ENCODE measurements around the gene MSX2.

Gene MSX2

DNA sequence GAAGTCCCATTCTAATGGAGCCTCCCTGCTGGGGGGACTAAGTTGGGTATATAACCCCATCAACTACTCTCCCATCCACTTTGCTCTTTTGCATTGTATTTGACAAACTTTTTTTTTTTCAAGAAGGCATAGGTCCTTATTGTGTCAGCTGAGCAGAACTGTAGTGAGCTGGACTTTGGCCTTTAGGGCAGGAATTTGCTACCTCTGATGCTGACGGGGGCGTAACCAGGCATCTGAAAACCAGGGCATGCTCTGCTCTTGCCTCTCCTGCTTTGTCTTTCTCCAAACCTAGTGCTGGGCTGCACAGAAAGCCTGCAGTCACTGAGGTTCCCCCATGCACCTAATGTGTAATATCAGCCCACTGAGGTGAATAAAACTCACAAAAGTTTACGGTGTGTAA lies 49.0 kb downstream of the MSX2 start:
- TF ChIP-seq, protein P1, sequence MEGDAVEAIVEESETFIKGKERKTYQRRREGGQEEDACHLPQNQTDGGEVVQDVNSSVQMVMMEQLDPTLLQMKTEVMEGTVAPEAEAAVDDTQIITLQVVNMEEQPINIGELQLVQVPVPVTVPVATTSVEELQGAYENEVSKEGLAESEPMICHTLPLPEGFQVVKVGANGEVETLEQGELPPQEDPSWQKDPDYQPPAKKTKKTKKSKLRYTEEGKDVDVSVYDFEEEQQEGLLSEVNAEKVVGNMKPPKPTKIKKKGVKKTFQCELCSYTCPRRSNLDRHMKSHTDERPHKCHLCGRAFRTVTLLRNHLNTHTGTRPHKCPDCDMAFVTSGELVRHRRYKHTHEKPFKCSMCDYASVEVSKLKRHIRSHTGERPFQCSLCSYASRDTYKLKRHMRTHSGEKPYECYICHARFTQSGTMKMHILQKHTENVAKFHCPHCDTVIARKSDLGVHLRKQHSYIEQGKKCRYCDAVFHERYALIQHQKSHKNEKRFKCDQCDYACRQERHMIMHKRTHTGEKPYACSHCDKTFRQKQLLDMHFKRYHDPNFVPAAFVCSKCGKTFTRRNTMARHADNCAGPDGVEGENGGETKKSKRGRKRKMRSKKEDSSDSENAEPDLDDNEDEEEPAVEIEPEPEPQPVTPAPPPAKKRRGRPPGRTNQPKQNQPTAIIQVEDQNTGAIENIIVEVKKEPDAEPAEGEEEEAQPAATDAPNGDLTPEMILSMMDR (IDR thresholded peaks at IDR 0.05): no peak

DNA sequence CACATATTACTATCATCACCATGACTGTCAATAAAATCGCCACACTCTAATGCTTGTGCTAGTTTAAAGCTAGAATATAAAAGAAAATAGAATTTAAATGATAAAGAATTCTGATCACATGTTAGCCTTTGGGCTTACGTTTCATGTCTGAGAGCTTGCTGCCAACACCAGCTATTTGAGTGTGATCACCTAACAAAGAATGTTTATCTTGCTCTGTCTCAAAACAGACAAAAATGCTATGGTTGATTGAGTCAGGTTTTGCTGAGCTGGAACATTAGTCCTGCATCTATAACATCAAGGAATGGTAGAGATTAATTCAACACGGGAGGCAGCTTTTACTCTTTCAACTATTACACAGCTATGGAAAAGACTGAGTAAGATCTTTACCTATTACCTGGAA lies 50.7 kb downstream of the MSX2 start:
- TF ChIP-seq, protein P1 (IDR thresholded peaks at IDR 0.05): no peak

DNA sequence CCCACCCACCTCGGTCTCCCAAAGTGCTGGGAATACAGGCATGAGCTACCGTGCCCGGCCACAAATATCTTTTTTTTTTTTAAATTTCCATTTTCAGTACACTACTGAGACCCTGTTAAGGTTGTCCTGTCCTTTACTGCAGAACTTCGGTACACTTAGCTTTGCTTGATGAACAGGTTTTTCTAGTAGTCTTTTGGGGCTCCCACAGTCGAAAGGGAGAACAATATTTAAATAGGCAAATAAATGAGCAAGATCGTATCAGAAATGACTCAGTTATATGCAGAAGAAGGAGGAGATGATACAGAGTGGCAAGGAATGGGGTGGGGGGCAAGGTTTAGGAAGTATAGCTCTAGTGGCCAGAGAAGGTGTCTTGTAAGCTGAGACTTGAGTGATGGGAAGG lies 52.7 kb downstream of the MSX2 start:
- TF ChIP-seq, protein P1 (IDR thresholded peaks at IDR 0.05): no peak

DNA sequence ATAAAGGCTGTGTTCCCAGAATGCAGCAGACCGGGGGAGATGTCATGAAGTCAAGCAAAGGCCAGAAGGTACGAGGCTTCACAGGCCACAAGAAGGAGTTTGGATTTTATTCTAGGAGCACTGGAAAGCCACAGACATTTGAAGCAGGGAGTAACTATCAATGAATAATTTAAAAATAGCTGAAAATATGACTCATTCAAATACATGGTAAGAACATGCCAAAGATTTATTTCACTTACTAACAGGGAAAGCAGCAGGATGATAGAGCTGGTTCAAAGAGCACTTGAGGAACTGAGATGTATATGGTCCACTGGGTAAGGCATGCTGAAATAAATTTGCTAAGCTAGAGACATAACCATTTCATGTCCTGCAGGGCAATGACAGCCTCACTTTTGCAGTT lies 53.2 kb downstream of the MSX2 start:
- TF ChIP-seq, protein P1 (IDR thresholded peaks at IDR 0.05): no peak
